Stomach (tissue), 4 donors: ENCODE measurements around the gene CXXC4.

Experiments
- CTCF ChIP-seq, 7 experiments: fragments of 450-650 bp in 4 of 7; fragments of 200-600 bp in 3 of 7; sonication (generic) in 3 of 7; IDR thresholded peaks; one replicate each; pipeline ENCODE4 v1.5.1; 2016 to 2019; ENCODE audit warnings: antibody characterized with exemption in 7 of 7, control low read depth in 2 of 7, mild to moderate bottlenecking in 1 of 7
- EP300 ChIP-seq: sonication (generic); formaldehyde crosslinking; IDR thresholded peaks from one replicate; pipeline ENCODE4 v1.6.1; 2017; ENCODE audit warnings: antibody characterized with exemption
- POLR2A ChIP-seq, 4 donors: fragments of 450-650 bp; IDR thresholded peaks; one replicate each; pipeline ENCODE4 v1.6.1; 2016; ENCODE audit warnings: antibody characterized with exemption in 4 of 4, control low read depth in 2 of 4, mild to moderate bottlenecking in 1 of 4, moderate library complexity in 1 of 4

GRCh38 chr4:104530426-104530825 is 35.7 kb upstream of the CXXC4 start:
- TF ChIP-seq CTCF (IDR thresholded peaks at IDR 0.05): no peak
- TF ChIP-seq POLR2A (IDR thresholded peaks at IDR 0.05): no peak
- TF ChIP-seq EP300: no peak
